Endothelial cell (in vitro differentiated cells): ENCODE results near the gene CDH6. TPM values are rescaled to one million over a fixed set of nuclear protein-coding genes. Genes with fewer than 3 reads are reported as not detected.

ENCODE experiments used
- DNase-seq: peaks from one replicate; pipeline ENCODE4 v3.0.0; 2021; ENCODE audit warnings: low spot score
- H3K27ac Mint-ChIP-seq: one replicate; pipeline ENCODE4 v1.8.0; 2021; ENCODE audit warnings: mixed read lengths, inconsistent platforms; ENCODE audit not compliant: unreplicated experiment
- H3K27me3 Mint-ChIP-seq: one replicate; pipeline ENCODE4 v1.8.0; 2021; ENCODE audit warnings: mild to moderate bottlenecking, moderate library complexity, mixed read lengths, inconsistent platforms; ENCODE audit not compliant: unreplicated experiment
- H3K36me3 Mint-ChIP-seq: one replicate; pipeline ENCODE4 v1.8.0; 2021; ENCODE audit warnings: mild to moderate bottlenecking, low read depth, mixed read lengths, inconsistent platforms; ENCODE audit not compliant: unreplicated experiment
- H3K4me1 Mint-ChIP-seq: one replicate; pipeline ENCODE4 v1.8.0; 2021; ENCODE audit warnings: mild to moderate bottlenecking, mixed read lengths, inconsistent platforms; ENCODE audit not compliant: unreplicated experiment
- H3K4me3 Mint-ChIP-seq: one replicate; pipeline ENCODE4 v1.8.0; 2021; ENCODE audit warnings: mild to moderate bottlenecking, mixed read lengths, inconsistent platforms; ENCODE audit not compliant: unreplicated experiment
- H3K9me3 Mint-ChIP-seq: one replicate; pipeline ENCODE4 v1.8.0; 2021; ENCODE audit warnings: mixed read lengths, inconsistent platforms; ENCODE audit not compliant: unreplicated experiment
- CTCF ChIP-seq: fragments of 200-600 bp; sonication (generic); IDR thresholded peaks from one replicate; pipeline ENCODE4 v1.5.0; 2021; ENCODE audit warnings: antibody characterized with exemption; ENCODE audit not compliant: unreplicated experiment
- long read RNA-seq: library from polyadenylated mRNA; unstranded; transcript quantifications from one replicate; pipeline ENCODE4 v2.0.0, GENCODE V29; 2020; ENCODE audit not compliant: unreplicated experiment
- total RNA-seq: library from RNA; stranded (reverse); fragmentation: NEBNext Ultra II Directional; extraction: Animal tissue kit (Norgen Biotek cat#: 25700); gene quantifications from one replicate; pipeline ENCODE4 v1.2.1, GENCODE V29; 2021; ENCODE audit not compliant: unreplicated experiment

Gene CDH6
- 0.15 TPM for total RNA-seq
- long read RNA-seq, result 0 reads

GRCh38 chr5:31193591-31194467 lies at the start of gene CDH6:
Gene CDH6 (plus strand): TSS chr5:31193686. CDS start chr5:31267474, 73,788 bp downstream.
- Mint-ChIP-seq H3K27me3 (peaks cover 13% of the 10 kb centered on the region), H3K9me3 (no peaks in the 10 kb centered on the region)

DNA sequence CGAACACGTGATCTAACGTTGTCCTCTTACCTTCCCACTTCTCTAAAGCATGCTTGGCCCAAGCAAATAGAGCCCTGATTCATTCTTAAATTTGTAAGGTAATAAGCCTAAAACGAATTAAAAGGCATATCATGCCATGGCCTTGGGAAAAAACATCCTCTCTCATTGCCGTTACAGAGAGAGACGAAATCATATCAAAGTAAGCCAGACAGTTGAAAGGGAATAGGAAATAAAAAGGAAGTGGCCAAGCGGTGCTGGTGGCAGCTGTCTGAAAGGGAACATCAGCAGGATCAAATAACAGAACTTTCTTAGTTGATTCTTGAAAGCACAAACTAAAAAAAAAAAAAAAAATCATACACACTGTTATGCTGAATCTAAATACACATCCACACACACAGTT lies 49.1 kb upstream of the CDH6 start:
- Mint-ChIP-seq H3K9me3 (no peaks in the 10 kb centered on the region), H3K27me3 (no peaks in the 10 kb centered on the region), H3K4me1 (peaks cover 10% of the 10 kb centered on the region), H3K27ac (no peak overlapping the region), H3K36me3 (no peaks in the 10 kb centered on the region), H3K4me3 (no peak overlapping the region)
- TF ChIP-seq CTCF, result no peak
- DNase-seq, result no peak

More at GRCh38 chr5:31193591-31194467, at the start of gene CDH6:
- peak; percentile 48 for DNase-seq
- no peak for TF ChIP-seq CTCF
- H3K4me1 Mint-ChIP-seq, result peaks cover 12% of the 10 kb centered on the region
- H3K4me3 Mint-ChIP-seq, result peak within 1 kb of the TSS; percentile 85
- no peaks in the 10 kb centered on the region for H3K36me3 Mint-ChIP-seq
- H3K27ac Mint-ChIP-seq, result no peak within 1 kb of the TSS

DNA sequence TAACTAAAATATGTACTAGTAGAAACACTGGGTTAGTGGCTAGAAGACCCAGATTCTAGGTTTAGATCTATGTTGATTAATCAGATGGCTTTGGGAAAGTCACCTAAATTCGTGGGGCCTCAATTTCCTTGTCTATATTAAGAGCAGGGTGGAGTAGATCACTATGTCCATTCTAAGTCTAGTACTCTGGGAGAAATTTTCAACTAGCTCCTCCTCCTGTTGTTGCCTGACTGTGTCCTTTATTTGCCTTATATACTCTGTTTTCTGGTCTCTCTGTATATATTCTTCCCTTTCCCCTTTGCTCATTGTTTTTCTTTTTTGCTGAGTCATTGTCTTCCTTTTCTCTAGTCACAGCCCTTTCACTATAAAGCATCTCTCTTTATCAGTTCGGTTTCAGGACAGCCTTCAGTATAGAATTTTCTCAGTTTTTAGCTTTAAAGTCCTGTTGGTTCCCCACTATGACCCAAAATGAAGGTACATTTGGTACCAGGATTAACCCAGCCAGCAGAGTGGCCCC lies 44.5 kb upstream of the CDH6 start:
- Mint-ChIP-seq H3K9me3 (no peaks in the 10 kb centered on the region), H3K27ac (peak overlapping the region; percentile 0), H3K4me1 (peaks cover 10% of the 10 kb centered on the region), H3K36me3 (no peaks in the 10 kb centered on the region), H3K27me3 (no peaks in the 10 kb centered on the region), H3K4me3 (no peak overlapping the region)
- DNase-seq, result no peak
- TF ChIP-seq CTCF, result no peak

DNA sequence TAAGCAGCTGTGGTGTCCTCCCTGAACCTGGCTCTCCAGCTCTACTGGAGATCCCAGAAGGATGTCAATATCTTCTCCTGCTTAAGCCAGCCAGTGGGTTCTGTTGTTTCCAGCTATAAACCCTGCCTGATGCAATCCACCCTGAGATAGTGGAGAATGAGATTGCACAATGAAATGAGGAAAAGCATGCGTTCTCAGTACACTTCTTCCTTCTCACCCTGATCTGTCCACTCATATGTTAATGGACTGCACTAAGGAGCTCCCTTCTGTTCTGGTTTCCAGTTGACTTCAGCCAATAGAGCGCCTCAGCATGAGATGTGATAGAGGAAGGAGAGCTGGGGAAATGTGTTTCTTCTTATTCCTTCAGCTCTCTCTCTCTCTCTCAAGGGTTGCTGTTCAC lies 40.0 kb upstream of the CDH6 start:
- Mint-ChIP-seq H3K27ac (no peak overlapping the region), H3K4me3 (no peak overlapping the region), H3K27me3 (no peaks in the 10 kb centered on the region), H3K4me1 (peaks cover 7% of the 10 kb centered on the region), H3K9me3 (no peaks in the 10 kb centered on the region), H3K36me3 (no peaks in the 10 kb centered on the region)
- no peak for DNase-seq
- no peak for TF ChIP-seq CTCF

- no peaks in the 10 kb centered on the region for H3K27me3 Mint-ChIP-seq
- H3K9me3 Mint-ChIP-seq, result no peaks in the 10 kb centered on the region
- DNase-seq, result no peak
- no peak overlapping the region for H3K27ac Mint-ChIP-seq
- no peaks in the 10 kb centered on the region for H3K36me3 Mint-ChIP-seq
- peaks cover 1% of the 10 kb centered on the region for H3K4me1 Mint-ChIP-seq
- no peak overlapping the region for H3K4me3 Mint-ChIP-seq
- no peak for TF ChIP-seq CTCF
These were observed 36.8 kb upstream of the CDH6 start for GRCh38 chr5:31156631-31157160.
